ENCODE results near the gene AP3B1. TPM values are rescaled to one million over a fixed set of nuclear protein-coding genes. Genes with fewer than 3 reads are reported as not detected.

AP3B1 gene
- total RNA-seq, 1 experiment from 2014 or later: 41.8 TPM

DNA sequence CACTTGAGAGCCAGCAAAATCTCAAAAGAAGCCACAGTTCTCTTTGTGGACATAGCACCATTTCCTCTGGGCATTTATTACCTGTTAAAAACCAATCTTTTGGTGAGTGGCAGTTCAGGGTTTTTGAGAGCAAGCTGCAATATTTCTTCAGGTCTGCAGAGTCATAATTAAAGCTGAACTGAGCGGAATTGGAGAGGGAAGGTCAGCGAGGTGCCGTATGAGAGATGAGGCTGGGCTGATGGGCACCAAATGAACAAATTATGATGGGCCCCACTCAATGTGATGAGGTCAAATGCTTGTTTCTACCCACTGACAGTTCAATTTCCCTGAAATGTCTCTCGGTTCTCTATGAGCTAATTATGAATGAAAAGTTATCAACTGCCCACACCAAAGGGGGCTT lies 231.9 kb downstream of the AP3B1 start:
- Histone ChIP-seq H3K4me2 (ENCODE audit: insufficient read depth, insufficient read length, low read length) (no peak overlapping the region), H3K56ac (ENCODE audit: insufficient read length, low read depth, low read length) (no peak overlapping the region), H3K4me1 (ENCODE audit: insufficient read depth, low read length) (no peaks in the 10 kb centered on the region), H2BK12ac (ENCODE audit: insufficient read length, low read depth, low read length) (no peak overlapping the region), H3K4ac (ENCODE audit: low read depth, low read length) (no peak overlapping the region), H3T11ph (ENCODE audit: low read length) (no peak overlapping the region), H3K27ac (ENCODE audit: insufficient read length, low read depth, low read length) (no peak overlapping the region), H2BK20ac (ENCODE audit: low read depth, low read length, poor library complexity, severe bottlenecking) (no peak overlapping the region), H3K23ac (ENCODE audit: insufficient read length, low read depth, low read length) (no peak overlapping the region), H3K79me1 (ENCODE audit: insufficient read depth, low read depth, low read length, poor library complexity, severe bottlenecking) (no peaks in the 10 kb centered on the region), H4K20me1 (ENCODE audit: control insufficient read depth, insufficient read depth, insufficient read length) (no peaks in the 10 kb centered on the region), H4K8ac (replicated peaks; ENCODE audit: insufficient read length, low read depth, low read length) (no peak overlapping the region), H3K14ac (ENCODE audit: insufficient read depth, low read length) (no peak overlapping the region), H3K79me2 (ENCODE audit: insufficient read depth, low read length) (no peaks in the 10 kb centered on the region; the same call in 1 of the 2 replicates), H2BK15ac (ENCODE audit: low read depth, low read length) (no peak overlapping the region), H2AK5ac (ENCODE audit: insufficient read length, low read length) (no peak overlapping the region), H3K9me3 (ENCODE audit: control insufficient read depth, low read depth, low read length) (no peaks in the 10 kb centered on the region), H3K23me2 (ENCODE audit: insufficient read length, low read depth, low read length, poor library complexity, severe bottlenecking) (no peaks in the 10 kb centered on the region), H2BK5ac (ENCODE audit: insufficient read length, low read length) (no peak overlapping the region), H2AFZ (ENCODE audit: low read length) (no peak overlapping the region), H3K18ac (ENCODE audit: insufficient read length, low read depth, low read length) (no peak overlapping the region), H3K9ac (ENCODE audit: extremely low read depth, insufficient read length, low read length) (no peak overlapping the region), H2BK120ac (ENCODE audit: low read depth, low read length, poor library complexity, severe bottlenecking) (no peak overlapping the region), H3K27me3 (ENCODE audit: insufficient read depth, low read length) (no peaks in the 10 kb centered on the region), H4K5ac (ENCODE audit: insufficient read length, low read depth, low read length) (no peak overlapping the region), H4K91ac (ENCODE audit: insufficient read length, low read depth, low read length) (no peak overlapping the region)
- Mint-ChIP-seq H3K4me3 (no peak overlapping the region), H3K27ac (no peak overlapping the region), H3K4me1 (peaks cover 7 to 8% of the 10 kb centered on the region in 2 experiments; a peak in 3 of 4 replicates), H3K36me3 (ENCODE audit: insufficient read depth in 1 of 3, low read depth in 3 of 3) (peaks cover 14 to 17% (median 16%) of the 10 kb centered on the region in 3 experiments), H3K9me3 (peaks cover 14 to 15% of the 10 kb centered on the region in 2 experiments), H3K27me3 (ENCODE audit: low read depth) (no peaks in the 10 kb centered on the region)
- WGBS (ENCODE audit: extremely low coverage, insufficient read length, low lambda C conversion rate): no CpG with 5 or more reads among the region's 4 CpGs
- DNase-seq: no peak
- TF ChIP-seq, protein P1, sequence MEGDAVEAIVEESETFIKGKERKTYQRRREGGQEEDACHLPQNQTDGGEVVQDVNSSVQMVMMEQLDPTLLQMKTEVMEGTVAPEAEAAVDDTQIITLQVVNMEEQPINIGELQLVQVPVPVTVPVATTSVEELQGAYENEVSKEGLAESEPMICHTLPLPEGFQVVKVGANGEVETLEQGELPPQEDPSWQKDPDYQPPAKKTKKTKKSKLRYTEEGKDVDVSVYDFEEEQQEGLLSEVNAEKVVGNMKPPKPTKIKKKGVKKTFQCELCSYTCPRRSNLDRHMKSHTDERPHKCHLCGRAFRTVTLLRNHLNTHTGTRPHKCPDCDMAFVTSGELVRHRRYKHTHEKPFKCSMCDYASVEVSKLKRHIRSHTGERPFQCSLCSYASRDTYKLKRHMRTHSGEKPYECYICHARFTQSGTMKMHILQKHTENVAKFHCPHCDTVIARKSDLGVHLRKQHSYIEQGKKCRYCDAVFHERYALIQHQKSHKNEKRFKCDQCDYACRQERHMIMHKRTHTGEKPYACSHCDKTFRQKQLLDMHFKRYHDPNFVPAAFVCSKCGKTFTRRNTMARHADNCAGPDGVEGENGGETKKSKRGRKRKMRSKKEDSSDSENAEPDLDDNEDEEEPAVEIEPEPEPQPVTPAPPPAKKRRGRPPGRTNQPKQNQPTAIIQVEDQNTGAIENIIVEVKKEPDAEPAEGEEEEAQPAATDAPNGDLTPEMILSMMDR (conservative IDR thresholded peaks at IDR 0.05): no peak

Data from H9 (cell line).